GM21526 (cell line): ENCODE data around the gene ITGB4.

ENCODE experiments used
- ATAC-seq: cut with Tn5 transposase; IDR thresholded peaks from one replicate; pipeline ENCODE4 v1.9.1; 2021; ENCODE audit warnings: moderate library complexity; ENCODE audit not compliant: unreplicated experiment, low FRiP score

ITGB4 gene

DNA sequence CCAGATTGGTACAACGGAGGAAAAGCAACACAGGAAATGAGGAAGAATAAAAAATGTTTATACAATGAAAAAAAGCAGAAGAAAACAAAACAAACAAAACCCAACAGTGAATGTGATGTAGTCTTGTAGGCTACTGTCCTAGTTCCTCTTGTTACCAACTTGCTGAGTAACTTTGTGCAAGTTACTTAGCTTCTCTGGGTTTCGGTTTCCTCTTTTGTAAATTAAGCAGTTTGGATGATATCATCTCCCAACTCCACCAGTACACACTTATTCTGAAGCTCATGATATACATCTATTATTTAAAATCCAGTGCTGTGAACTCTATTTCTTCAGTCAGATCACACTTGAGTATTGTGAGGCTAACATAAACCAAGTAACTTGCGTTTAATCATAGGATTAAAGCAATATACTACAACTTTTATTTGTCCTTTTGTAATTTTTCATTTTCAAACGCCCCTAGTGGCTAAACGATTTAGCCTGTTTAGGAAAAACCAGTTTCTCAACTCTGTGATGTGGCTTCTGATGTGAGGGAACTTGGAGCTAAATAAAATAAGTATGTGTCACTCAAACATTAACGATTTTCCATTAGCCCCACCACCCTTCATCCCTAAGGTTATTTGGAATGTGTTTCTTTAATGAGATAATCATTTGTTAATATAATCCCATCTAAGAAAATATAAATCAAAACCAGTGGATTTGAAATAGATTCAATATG is 62.0 kb downstream of the ITGB4 start:
- no peak for ATAC-seq

- ATAC-seq: peak; percentile 3
Observed at GRCh38 chr17:75783803-75784472, 62.7 kb downstream of the ITGB4 start.

DNA sequence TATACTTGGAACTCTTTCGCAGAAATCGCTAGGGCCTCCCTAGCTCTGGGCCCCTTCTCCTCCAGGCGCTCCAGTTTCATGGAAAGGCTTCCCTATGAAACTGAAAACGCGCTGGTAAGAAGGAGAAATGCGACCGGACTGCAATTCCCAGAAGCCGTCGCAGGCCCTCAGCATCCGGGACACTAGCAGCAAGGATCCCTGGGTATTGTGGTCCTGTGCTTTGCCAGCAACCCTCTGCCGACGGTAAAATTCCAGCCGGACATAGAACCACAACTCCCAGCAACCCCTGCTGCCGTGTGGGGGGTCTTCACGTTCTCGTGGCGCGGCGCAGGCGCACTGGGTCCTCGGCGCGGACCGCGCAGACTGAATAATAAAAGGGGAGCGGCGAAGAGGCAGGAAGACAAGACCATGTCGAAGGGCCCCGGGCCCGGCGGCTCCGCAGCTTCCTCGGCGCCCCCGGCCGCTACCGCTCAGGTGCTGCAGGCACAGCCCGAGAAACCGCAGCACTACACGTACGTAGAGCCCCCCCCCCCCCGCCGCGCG is 63.3 kb downstream of the ITGB4 start, which contains the start of gene UNK:
UNK (plus strand) TSS at position 334 of the 543 bp plus-strand sequence; CDS start at position 409, 75 bp downstream.
- peak; percentile 49 for ATAC-seq

- ATAC-seq: peak; percentile 39
Observed at GRCh38 chr17:75785016-75785890, 64.0 kb downstream of the ITGB4 start.

DNA sequence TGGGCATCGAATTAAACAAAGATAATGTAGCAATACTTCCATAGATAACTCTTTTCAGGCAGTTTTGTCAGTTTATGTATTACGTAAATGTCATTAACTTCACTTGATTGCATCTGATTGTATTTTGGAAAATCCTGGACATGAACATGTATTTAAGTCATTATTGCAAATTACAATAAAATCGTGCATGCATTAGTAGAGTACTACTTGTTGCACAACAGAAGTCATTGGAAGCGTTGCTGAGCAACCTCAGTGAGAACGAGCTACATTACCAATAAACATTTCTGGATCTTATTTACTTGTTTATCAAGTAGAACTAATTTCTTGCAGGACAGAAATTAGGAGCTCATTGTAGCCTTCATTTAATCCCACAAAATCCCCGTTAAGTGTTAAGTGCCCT is 70.0 kb downstream of the ITGB4 start:
- ATAC-seq: no peak

DNA sequence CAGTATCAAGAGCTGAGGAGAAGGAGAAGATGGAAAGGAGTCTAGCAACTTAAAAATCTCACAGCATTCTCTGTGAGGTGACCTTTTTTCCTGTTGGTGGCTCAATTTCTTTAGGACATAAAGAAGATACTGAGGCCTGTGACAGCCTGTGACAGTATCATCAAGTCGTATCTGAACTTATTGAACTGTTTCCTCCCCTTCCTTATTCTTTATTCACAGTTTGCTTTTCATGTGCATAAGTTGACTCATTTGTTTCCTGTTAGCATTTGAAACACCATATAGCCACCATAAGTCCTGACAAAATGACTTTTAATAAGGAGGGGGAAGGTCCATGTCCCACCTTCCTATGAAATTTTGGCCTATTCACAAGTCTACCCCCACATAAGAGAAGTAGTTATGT is 72.2 kb downstream of the ITGB4 start:
- ATAC-seq: no peak

DNA sequence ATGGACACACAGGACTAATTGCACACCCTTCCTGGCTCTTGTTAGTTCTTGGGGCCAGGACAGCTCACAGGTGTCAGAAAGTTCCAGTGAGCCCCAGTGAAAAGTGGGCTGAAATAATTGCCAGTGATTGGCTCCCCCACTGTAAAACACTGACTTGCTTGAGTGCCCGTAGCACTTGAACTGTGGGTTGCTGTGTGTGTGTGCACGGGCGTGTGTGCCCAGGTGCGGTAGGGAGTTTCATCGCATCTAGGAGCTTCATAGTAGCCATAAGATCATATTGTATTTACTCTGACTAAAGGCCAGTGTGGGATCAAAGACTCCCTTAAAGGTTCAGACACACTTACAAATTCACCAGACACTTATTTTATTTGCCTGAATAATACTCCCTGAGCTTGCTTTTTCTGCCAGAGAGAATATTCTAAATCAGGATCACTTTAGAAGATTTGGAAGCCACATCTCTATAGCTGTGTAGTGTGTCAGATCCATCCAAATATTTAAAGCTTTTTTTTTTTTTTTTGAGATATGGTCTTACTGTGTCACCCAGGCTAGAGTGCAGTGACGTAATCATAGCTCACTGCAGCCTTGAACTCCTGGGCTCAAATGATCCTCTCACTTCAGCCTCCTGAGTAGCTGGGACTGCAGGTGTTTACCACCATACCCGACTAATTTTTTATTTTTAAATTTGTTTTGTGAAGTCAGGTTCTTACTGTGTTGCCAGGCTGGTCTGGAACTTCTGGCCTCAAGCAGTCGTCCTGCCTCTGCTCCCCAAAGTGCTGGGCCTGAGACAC is 74.8 kb downstream of the ITGB4 start:
- ATAC-seq: no peak

DNA sequence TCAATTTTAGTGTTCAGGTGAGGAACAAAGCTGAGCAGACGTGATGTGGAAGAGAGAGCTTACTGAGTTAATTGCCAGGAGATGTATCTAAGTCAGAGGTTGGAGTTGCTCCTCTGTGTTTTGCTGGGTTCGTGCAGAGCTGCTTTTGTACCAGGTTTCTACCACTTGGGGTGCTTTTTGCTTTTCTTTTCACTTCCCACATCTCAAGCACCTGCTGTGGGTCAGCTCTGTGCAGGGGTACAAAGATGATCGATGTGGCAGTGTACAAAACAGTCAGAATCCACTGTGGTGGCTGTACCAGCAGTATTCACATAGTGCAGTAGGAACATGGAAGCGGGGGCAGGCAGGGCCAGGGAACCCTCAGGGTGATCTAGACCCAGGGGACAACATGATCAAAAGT is 78.1 kb downstream of the ITGB4 start:
- ATAC-seq: no peak

DNA sequence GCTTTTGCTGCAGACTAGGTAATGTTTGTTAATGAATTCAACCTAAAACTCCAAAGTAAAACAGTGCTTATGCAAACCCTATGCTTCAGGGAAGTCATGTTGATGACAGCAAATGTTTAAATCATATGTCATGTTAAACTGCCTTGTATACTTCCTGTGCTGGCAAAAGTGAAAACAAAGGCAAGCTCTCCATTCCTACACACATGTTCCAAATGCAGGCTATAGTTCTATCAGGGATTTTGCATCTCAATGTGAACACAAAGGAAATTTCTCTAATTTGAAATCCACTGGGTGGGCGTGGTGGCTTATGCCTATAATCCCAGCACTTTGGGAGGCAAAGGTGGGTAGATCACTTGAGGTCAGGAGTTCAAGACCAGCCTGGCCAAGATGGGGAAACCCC is 82.6 kb downstream of the ITGB4 start:
- ATAC-seq: no peak

DNA sequence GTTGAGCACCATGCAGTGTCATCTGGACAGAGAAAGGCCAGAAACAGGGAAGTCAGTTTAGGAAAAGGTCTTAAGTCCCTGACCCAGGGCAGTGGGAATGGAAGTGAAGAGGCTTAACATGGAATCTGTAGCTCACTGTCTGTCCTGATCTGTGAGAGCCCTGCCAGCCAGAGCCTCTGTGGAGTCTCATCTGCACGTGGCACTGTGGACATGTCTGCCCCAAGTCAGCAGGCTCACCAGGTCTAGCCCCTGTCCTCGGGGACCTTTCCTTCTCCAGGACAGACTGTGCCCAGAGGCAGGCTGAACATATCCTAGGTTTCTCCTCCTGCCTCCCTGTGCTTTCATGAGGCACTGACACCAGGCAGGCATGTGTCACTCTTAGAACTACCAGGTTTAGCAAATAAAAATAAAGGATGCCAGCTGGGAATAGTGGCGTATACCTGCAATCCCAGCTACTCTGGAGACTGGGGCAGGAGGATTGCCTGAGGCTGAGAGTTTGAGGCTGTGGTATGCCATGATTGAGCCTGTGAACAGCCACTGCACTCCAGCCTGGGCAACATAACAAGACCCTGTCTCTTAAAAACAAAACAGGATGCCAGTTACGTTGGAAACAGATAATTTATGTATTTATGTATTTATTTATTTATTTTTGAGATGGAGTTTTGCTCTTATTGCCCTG is 85.7 kb downstream of the ITGB4 start:
- no peak for ATAC-seq
